HepG2 (cell line): ENCODE measurements around the gene PRM3. TPM values are rescaled to one million over a fixed set of nuclear protein-coding genes. Genes with fewer than 3 reads are reported as not detected.

Experiments used
- ARID2 ChIP-seq: sonication (generic); formaldehyde crosslinking; IDR thresholded peaks from 2 replicates; pipeline ENCODE4 v1.8.1; 2022; ENCODE audit warnings: mild to moderate bottlenecking, missing genetic modification reagents, borderline replicate concordance
- BATF2 ChIP-seq: sonication (generic); formaldehyde crosslinking; IDR thresholded peaks from 2 replicates; pipeline ENCODE4 v1.8.0; 2022; ENCODE audit warnings: mild to moderate bottlenecking, missing genetic modification reagents, moderate library complexity
- BRD4 ChIP-seq: sonication (generic); formaldehyde crosslinking; IDR thresholded peaks from 2 replicates; pipeline ENCODE4 v1.4.0; 2020; ENCODE audit warnings: missing genetic modification reagents
- CHD2 ChIP-seq: IDR thresholded peaks from 2 replicates; pipeline ENCODE4 v1.6.1; 2011; ENCODE audit warnings: low read depth, low read length, improper control_type of control experiment
- DNMT1 ChIP-seq: sonication (generic); formaldehyde crosslinking; IDR thresholded peaks from 2 replicates; pipeline ENCODE4 v1.5.1; 2020; ENCODE audit warnings: mild to moderate bottlenecking, missing genetic modification reagents
- FOXC1 ChIP-seq: sonication (generic); formaldehyde crosslinking; IDR thresholded peaks from 2 replicates; pipeline ENCODE4 v1.8.0; 2022; ENCODE audit warnings: mild to moderate bottlenecking, missing genetic modification reagents, borderline replicate concordance
- FOXK2 ChIP-seq: fragments of 450-650 bp; IDR thresholded peaks from 2 replicates; pipeline ENCODE4 v1.6.1; 2016
- FOXO1 ChIP-seq: sonication (generic); formaldehyde crosslinking; IDR thresholded peaks from 2 replicates; pipeline ENCODE4 v1.4.0; 2020; ENCODE audit warnings: missing genetic modification reagents
- GLI4 ChIP-seq: sonication (generic); formaldehyde crosslinking; IDR thresholded peaks from 2 replicates; pipeline ENCODE4 v1.5.1; 2020; ENCODE audit warnings: missing genetic modification reagents, mild to moderate bottlenecking, moderate library complexity, borderline replicate concordance
- HINFP ChIP-seq: sonication (generic); formaldehyde crosslinking; IDR thresholded peaks from 2 replicates; pipeline ENCODE4 v1.4.0; 2020; ENCODE audit warnings: low read depth, mild to moderate bottlenecking, missing genetic modification reagents
- HOXD1 ChIP-seq: sonication (generic); formaldehyde crosslinking; IDR thresholded peaks from 2 replicates; pipeline ENCODE4 v1.5.0; 2020; ENCODE audit warnings: missing genetic modification reagents
- MAFG ChIP-seq: sonication (generic); formaldehyde crosslinking; IDR thresholded peaks from 2 replicates; pipeline ENCODE4 v1.5.1; 2020; ENCODE audit warnings: mild to moderate bottlenecking, missing genetic modification reagents
- MATR3 ChIP-seq: sonication (generic); formaldehyde crosslinking; IDR thresholded peaks from 2 replicates; pipeline ENCODE4 v1.4.0; 2020; ENCODE audit warnings: missing genetic modification reagents
- MBNL3 ChIP-seq: fragments of 250-450 bp; sonication (Bioruptor Pico); conservative IDR thresholded peaks from 2 replicates; pipeline ENCODE4 v1.8.0; 2022; ENCODE audit warnings: mild to moderate bottlenecking, inconsistent platforms
- MYC ChIP-seq: sonication (generic); formaldehyde crosslinking; IDR thresholded peaks from 2 replicates; pipeline ENCODE4 v1.9.0; 2021; ENCODE audit warnings: missing genetic modification reagents, borderline replicate concordance
- NFYB ChIP-seq: sonication (generic); formaldehyde crosslinking; IDR thresholded peaks from 2 replicates; pipeline ENCODE4 v1.4.0; 2020; ENCODE audit warnings: missing genetic modification reagents
- SKIL ChIP-seq: sonication (generic); formaldehyde crosslinking; IDR thresholded peaks from 2 replicates; pipeline ENCODE4 v1.8.0; 2022; ENCODE audit warnings: missing genetic modification reagents, mild to moderate bottlenecking, moderate library complexity, borderline replicate concordance
- TCF7 ChIP-seq: sonication (generic); IDR thresholded peaks from 2 replicates; pipeline ENCODE4 v1.6.1; 2016; ENCODE audit warnings: antibody characterized with exemption, low read depth
- TFAP4 ChIP-seq: sonication (generic); IDR thresholded peaks from 2 replicates; pipeline ENCODE4 v1.6.1; 2016; ENCODE audit warnings: low read depth, borderline replicate concordance
- YEATS4 ChIP-seq: sonication (generic); formaldehyde crosslinking; IDR thresholded peaks from 2 replicates; pipeline ENCODE4 v1.4.0; 2020; ENCODE audit warnings: missing genetic modification reagents, borderline replicate concordance
- ZBTB2 ChIP-seq: sonication (generic); formaldehyde crosslinking; IDR thresholded peaks from 2 replicates; pipeline ENCODE4 v1.8.0; 2022; ENCODE audit warnings: low read depth, missing genetic modification reagents
- ZFP90 ChIP-seq: sonication (generic); formaldehyde crosslinking; IDR thresholded peaks from 2 replicates; pipeline ENCODE4 v1.8.0; 2022; ENCODE audit warnings: missing genetic modification reagents, mild to moderate bottlenecking, inconsistent platforms, borderline replicate concordance
- ZNF121 ChIP-seq: sonication (generic); formaldehyde crosslinking; IDR thresholded peaks from 2 replicates; pipeline ENCODE4 v1.5.0; 2020; ENCODE audit warnings: mild to moderate bottlenecking, missing genetic modification reagents
- ZNF260 ChIP-seq: sonication (generic); formaldehyde crosslinking; IDR thresholded peaks from 2 replicates; pipeline ENCODE4 v1.4.0; 2020; ENCODE audit warnings: missing genetic modification reagents, low read depth, mild to moderate bottlenecking, borderline replicate concordance
- ZNF549 ChIP-seq: sonication (generic); formaldehyde crosslinking; IDR thresholded peaks from 2 replicates; pipeline ENCODE4 v1.5.0; 2020; ENCODE audit warnings: missing genetic modification reagents
- polyA plus RNA-seq, 8 experiments: library from polyadenylated mRNA; depleted of rRNA in 3 of 8; stranded (reverse) in 7 of 8; unstranded in 1 of 8; fragments of >200 nt; fragmentation: Illumina TruSeq in 4 of 8; extraction: Trizol in 4 of 8; gene quantifications; 2 replicates each; pipeline versions ENCODE4 v1.2.1 to v1.2.3, GENCODE V29; 2011 to 2016; ENCODE audit warnings: low read depth in 4 of 8, missing spikeins in 1 of 8, mixed read lengths in 1 of 8; ENCODE audit not compliant: insufficient read depth in 1 of 8
- total RNA-seq, 5 experiments: library from RNA; depleted of rRNA; stranded (reverse); fragments of >200 nt; fragmentation: Illumina TruSeq; extraction: Trizol; gene quantifications; 2 replicates each; pipeline ENCODE4 v1.2.3, GENCODE V29; 2016; ENCODE audit warnings: low read depth in 1 of 5

The PRM3 gene
- total and polyA plus RNA-seq, 2 of the 13 experiments (the other 11 are each of a cell fraction or from before 2014, with no cell fraction given) = not detected

GRCh38 chr16:11298143-11298900 lies 24.9 kb upstream of the PRM3 start (continued):
- TF ChIP-seq ZFP90 (no peak), CHD2 (no peak), TCF7 (no peak), NFYB (CRISPR knock-in tag) (no peak), ZNF121 (CRISPR knock-in tag) (peak; percentile 99), BATF2 (CRISPR knock-in tag) (no peak), GLI4 (peak; percentile 19; the same call in 1 of the 2 replicates), MYC (CRISPR knock-in tag) (no peak), FOXC1 (CRISPR knock-in tag) (no peak), ZNF549 (CRISPR knock-in tag) (no peak), MAFG (CRISPR knock-in tag) (no peak), FOXO1 (CRISPR knock-in tag) (no peak), ARID2 (CRISPR knock-in tag) (0 out of 2 replicates have a peak, but pooled peaks have one; percentile 90), MATR3 (CRISPR knock-in tag) (no peak), BRD4 (CRISPR knock-in tag) (no peak), ZNF260 (CRISPR knock-in tag) (no peak), MBNL3 (CRISPR knock-in tag) (no peak), YEATS4 (no peak), HINFP (no peak), FOXK2 (no peak), HOXD1 (CRISPR knock-in tag) (no peak), DNMT1 (CRISPR knock-in tag) (no peak), TFAP4 (no peak), ZBTB2 (no peak), SKIL (CRISPR knock-in tag) (no peak)
